ENCODE measurements around the gene EPHA3.

GRCh38 chr3:89414270-89414669 is 306.8 kb downstream of the EPHA3 start:
- TF ChIP-seq CTCF (IDR thresholded peaks at IDR 0.05) = no peak
- TF ChIP-seq POLR2AphosphoS5 (IDR thresholded peaks at IDR 0.05) = no peak

Measured in prostate gland (tissue), 2 donors.